Measurements from ENCODE around the gene MAD2L1.
A peak's percentile ranks its signal among the peaks of the same experiment; 100 is the strongest.

The MAD2L1 gene

GRCh38 chr4:120049732-120050494 lies 16.7 kb downstream of the MAD2L1 start:
- DNase-seq (ENCODE audit: extremely low read depth, low read depth): peak; percentile 79
- TF ChIP-seq CTCF (IDR thresholded peaks at IDR 0.05; ENCODE audit: low read depth, low read length): peak; percentile 80

GRCh38 chr4:120043828-120044227 lies 22.8 kb downstream of the MAD2L1 start:
- TF ChIP-seq CTCF (IDR thresholded peaks at IDR 0.05; ENCODE audit: low read depth, low read length): no peak

GRCh38 chr4:120037411-120037810 lies 29.2 kb downstream of the MAD2L1 start:
- no peak for DNase-seq (ENCODE audit: extremely low read depth, low read depth)
- no peak for TF ChIP-seq CTCF (IDR thresholded peaks at IDR 0.05; ENCODE audit: low read depth, low read length)

More at GRCh38 chr4:120043828-120044227, 22.8 kb downstream of the MAD2L1 start:
- no peak for DNase-seq (ENCODE audit: extremely low read depth, low read depth)

- TF ChIP-seq CTCF (IDR thresholded peaks at IDR 0.05; ENCODE audit: low read depth, low read length): no peak
- no peak for DNase-seq (ENCODE audit: extremely low read depth, low read depth)
Measured at GRCh38 chr4:120034913-120035312, 31.7 kb downstream of the MAD2L1 start.

- no peak for DNase-seq (ENCODE audit: extremely low read depth, low read depth)
- no peak for TF ChIP-seq CTCF (IDR thresholded peaks at IDR 0.05; ENCODE audit: low read depth, low read length)
Measured at GRCh38 chr4:120026853-120027252, 39.8 kb downstream of the MAD2L1 start.

- TF ChIP-seq CTCF (IDR thresholded peaks at IDR 0.05; ENCODE audit: low read depth, low read length): no peak
- no peak for DNase-seq (ENCODE audit: extremely low read depth, low read depth)
Measured at GRCh38 chr4:120025516-120025915, 41.1 kb downstream of the MAD2L1 start.

GRCh38 chr4:120018786-120019185 lies 47.9 kb downstream of the MAD2L1 start:
- DNase-seq (ENCODE audit: extremely low read depth, low read depth): no peak
- no peak for TF ChIP-seq CTCF (IDR thresholded peaks at IDR 0.05; ENCODE audit: low read depth, low read length)
